GM18909 (cell line): ENCODE results near the gene TMEM168.

Experiments
- ATAC-seq: cut with Tn5 transposase; IDR thresholded peaks from one replicate; pipeline ENCODE4 v1.9.1; 2021; ENCODE audit warnings: mild to moderate bottlenecking; ENCODE audit not compliant: unreplicated experiment, poor library complexity

Gene TMEM168

GRCh38 chr7:112726076-112726475, 64.1 kb downstream of the TMEM168 start:
- no peak for ATAC-seq

DNA sequence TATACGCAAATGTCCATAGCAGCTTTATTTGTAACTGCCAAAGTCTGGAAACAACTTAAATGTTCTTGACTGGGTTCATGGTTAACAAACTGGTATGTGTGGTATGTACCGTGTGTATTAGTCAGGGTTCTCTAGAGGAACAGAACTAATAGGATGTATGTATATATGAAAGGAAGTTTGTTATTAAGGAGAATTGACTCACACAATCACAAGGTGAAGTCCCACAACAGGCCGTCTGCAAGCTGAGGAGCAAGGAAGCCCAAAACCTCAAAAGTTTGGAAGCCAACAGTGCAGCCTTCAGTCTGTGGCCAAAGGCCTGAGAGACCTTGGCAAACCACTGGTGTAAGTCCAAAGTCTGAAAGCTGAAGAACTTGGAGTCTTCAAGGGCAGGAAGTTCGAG, 66.8 kb downstream of the TMEM168 start:
- ATAC-seq = no peak

DNA sequence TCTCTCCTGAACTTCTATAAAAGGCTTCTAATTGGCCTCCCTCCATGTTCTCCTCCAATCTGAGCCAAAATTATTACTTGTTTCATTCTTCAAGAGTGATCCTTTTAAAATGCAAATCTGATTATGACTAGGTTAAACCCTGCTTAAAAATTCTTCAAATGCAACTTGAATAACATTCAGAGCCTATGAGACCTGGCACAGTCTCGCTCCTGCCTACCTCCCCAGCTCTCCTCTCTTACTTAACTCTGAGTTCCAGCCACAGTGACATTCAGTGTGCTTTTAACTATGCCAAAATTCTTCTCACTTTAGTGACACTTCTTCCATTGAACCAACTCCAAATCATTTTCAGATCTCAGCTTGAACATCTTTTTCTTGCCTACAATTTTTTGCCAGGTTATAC, 68.8 kb downstream of the TMEM168 start:
- ATAC-seq = no peak

DNA sequence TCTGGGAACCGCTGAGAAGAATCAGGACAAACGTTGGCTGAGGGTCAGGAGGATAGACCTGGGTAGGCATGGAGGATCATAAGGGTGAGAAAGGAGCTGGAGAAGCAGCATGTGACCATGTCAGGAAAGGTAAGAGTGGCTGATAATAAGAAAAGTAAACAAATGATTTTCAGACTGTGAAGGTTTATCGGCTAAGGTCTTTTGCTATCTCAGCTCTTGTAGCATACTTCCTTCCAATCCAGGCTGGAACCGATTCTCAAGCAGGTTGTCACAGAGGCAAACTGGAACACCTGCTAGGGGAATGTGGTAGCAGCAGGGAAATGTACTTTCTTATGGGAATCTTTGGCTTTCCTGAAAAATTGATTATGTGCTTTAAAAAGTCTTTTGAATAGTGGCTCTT, 74.7 kb downstream of the TMEM168 start:
- no peak for ATAC-seq

DNA sequence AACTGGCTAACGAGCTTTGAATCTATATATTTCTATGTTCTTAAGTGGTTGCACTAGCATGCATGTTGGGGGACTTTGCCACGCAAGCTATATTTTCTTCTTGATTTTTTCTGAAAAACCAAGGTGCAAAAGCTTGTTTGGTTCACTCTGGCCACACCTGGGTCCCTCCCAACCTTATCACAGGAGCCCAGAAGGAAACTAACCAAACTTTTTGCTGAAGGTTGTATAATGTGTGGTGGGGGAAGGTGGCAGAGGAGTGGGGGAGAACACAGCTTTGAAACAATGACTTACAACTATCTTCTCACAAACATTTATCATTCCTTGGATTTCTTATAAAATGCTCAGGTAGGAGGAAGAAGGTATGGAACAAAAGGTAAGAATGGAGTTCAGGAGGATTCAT, 75.3 kb downstream of the TMEM168 start:
- no peak for ATAC-seq
